GM04503 (cell line): ENCODE data around the gene GRID1.

ENCODE experiments used
- DNase-seq: peaks from one replicate; pipeline ENCODE4 v3.0.0-alpha.2; 2012; ENCODE audit warnings: low read depth

GRID1 gene

GRCh38 chr10:86165666-86166065 is 200.9 kb downstream of the GRID1 start:
- DNase-seq, result no peak

GRCh38 chr10:86164960-86165630 is 201.5 kb downstream of the GRID1 start:
- no peak for DNase-seq

- no peak for DNase-seq
These were observed 202.3 kb downstream of the GRID1 start for GRCh38 chr10:86164174-86164774.

GRCh38 chr10:86163522-86164173 is 202.9 kb downstream of the GRID1 start:
- no peak for DNase-seq

GRCh38 chr10:86162696-86163400 is 203.7 kb downstream of the GRID1 start:
- DNase-seq, result no peak

GRCh38 chr10:86162036-86162435 is 204.6 kb downstream of the GRID1 start:
- DNase-seq, result no peak

- no peak for DNase-seq
These were observed 205.6 kb downstream of the GRID1 start for GRCh38 chr10:86160890-86161585.

GRCh38 chr10:86159797-86160196 is 206.8 kb downstream of the GRID1 start:
- no peak for DNase-seq

- no peak for DNase-seq
These were observed 211.3 kb downstream of the GRID1 start for GRCh38 chr10:86155054-86155921.

- no peak for DNase-seq
These were observed 212.8 kb downstream of the GRID1 start for GRCh38 chr10:86153751-86154150.

- DNase-seq, result no peak
These were observed 213.7 kb downstream of the GRID1 start for GRCh38 chr10:86152911-86153310.

- DNase-seq, result no peak
These were observed 214.2 kb downstream of the GRID1 start for GRCh38 chr10:86152354-86152753.

- DNase-seq, result no peak
These were observed 215.0 kb downstream of the GRID1 start for GRCh38 chr10:86151613-86152012.

GRCh38 chr10:86149257-86149656 is 217.3 kb downstream of the GRID1 start:
- no peak for DNase-seq

GRCh38 chr10:86148117-86148516 is 218.5 kb downstream of the GRID1 start:
- no peak for DNase-seq

GRCh38 chr10:86144301-86144700 is 222.3 kb downstream of the GRID1 start:
- no peak for DNase-seq

- DNase-seq, result no peak
These were observed 224.7 kb downstream of the GRID1 start for GRCh38 chr10:86141896-86142295.

- no peak for DNase-seq
These were observed 227.4 kb downstream of the GRID1 start for GRCh38 chr10:86139066-86139657.

- DNase-seq, result no peak
These were observed 228.0 kb downstream of the GRID1 start for GRCh38 chr10:86138551-86139065.

GRCh38 chr10:86137561-86137960 is 229.0 kb downstream of the GRID1 start:
- DNase-seq, result no peak

GRCh38 chr10:86136934-86137333 is 229.7 kb downstream of the GRID1 start:
- no peak for DNase-seq
